Loucy (cell line): ENCODE measurements around the gene GPR137C.

Experiments used
- EZH2phosphoT487 ChIP-seq: fragments of 200-600 bp; IDR thresholded peaks from 2 replicates; pipeline ENCODE4 v1.6.1; 2018; ENCODE audit warnings: antibody characterized with exemption, mild to moderate bottlenecking, moderate library complexity, borderline replicate concordance
- TF ChIP-seq, protein P1 (sequence below): fragments of 200-600 bp; sonication (generic); conservative IDR thresholded peaks from 2 replicates; pipeline ENCODE4 v1.5.1; 2014; ENCODE audit warnings: mild to moderate bottlenecking, antibody characterized with exemption, low read length

DNA sequence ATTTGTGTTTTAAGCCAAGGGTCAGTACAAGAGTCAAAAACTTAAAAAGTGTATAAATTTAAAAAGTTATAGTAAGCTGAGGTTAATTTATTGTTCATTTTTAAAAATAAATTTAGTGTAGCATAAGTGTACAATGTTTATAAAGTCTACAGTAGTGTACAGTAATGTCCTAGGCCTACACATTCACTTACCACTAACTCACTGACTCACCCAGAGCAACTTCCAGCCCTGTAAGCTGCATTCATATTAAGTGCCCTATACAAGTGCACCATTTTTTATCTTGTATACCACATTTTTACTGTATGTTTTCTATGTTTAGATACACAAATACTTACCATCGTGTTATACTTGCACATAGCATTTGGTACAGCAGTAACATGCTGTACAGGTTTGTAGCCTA lies 37.7 kb downstream of the GPR137C start:
- TF ChIP-seq, protein P1, sequence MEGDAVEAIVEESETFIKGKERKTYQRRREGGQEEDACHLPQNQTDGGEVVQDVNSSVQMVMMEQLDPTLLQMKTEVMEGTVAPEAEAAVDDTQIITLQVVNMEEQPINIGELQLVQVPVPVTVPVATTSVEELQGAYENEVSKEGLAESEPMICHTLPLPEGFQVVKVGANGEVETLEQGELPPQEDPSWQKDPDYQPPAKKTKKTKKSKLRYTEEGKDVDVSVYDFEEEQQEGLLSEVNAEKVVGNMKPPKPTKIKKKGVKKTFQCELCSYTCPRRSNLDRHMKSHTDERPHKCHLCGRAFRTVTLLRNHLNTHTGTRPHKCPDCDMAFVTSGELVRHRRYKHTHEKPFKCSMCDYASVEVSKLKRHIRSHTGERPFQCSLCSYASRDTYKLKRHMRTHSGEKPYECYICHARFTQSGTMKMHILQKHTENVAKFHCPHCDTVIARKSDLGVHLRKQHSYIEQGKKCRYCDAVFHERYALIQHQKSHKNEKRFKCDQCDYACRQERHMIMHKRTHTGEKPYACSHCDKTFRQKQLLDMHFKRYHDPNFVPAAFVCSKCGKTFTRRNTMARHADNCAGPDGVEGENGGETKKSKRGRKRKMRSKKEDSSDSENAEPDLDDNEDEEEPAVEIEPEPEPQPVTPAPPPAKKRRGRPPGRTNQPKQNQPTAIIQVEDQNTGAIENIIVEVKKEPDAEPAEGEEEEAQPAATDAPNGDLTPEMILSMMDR = no peak
- no peak for TF ChIP-seq EZH2phosphoT487
